Sigmoid colon (tissue), 7 donors: ENCODE results near the gene NAXD. TPM values are rescaled to one million over a fixed set of nuclear protein-coding genes. Genes with fewer than 3 reads are reported as not detected.

Source experiments
- DNase-seq: peaks from one replicate; pipeline ENCODE4 v3.0.0-alpha.2; 2019
- H3K27ac ChIP-seq, 4 donors: fragments of 200-600 bp; sonication (generic); one replicate each; pipeline ENCODE4 v1.5.1; 2016 to 2019; ENCODE audit warnings: mild to moderate bottlenecking in 1 of 4
- H3K27me3 ChIP-seq, 3 donors: fragments of 200-600 bp; sonication (generic); one replicate each; pipeline ENCODE4 v1.5.1; 2019; ENCODE audit warnings: mild to moderate bottlenecking in 1 of 3
- H3K36me3 ChIP-seq, 4 donors: fragments of 200-600 bp; sonication (generic); one replicate each; pipeline ENCODE4 v1.5.1; 2016 to 2019
- H3K4me1 ChIP-seq, 4 donors: fragments of 200-600 bp; sonication (generic); one replicate each; pipeline ENCODE4 v1.5.1; 2017 to 2019
- H3K4me3 ChIP-seq, 4 donors: fragments of 200-600 bp; sonication (generic); one replicate each; pipeline ENCODE4 v1.5.1; 2017 to 2019; ENCODE audit warnings: mild to moderate bottlenecking in 2 of 4, moderate library complexity in 1 of 4
- H3K9me3 ChIP-seq, 4 donors: fragments of 200-600 bp in 3 of 4; sonication (generic) in 3 of 4; one replicate each; pipeline versions ENCODE4 v1.5.1 to v1.6.1; 2013 to 2019
- EP300 ChIP-seq, 4 donors: sonication (generic); formaldehyde crosslinking; IDR thresholded peaks; one replicate each; pipeline ENCODE4 v1.6.1; 2017; ENCODE audit warnings: antibody characterized with exemption in 4 of 4
- POLR2A ChIP-seq, 2 donors: fragments of 450-650 bp; IDR thresholded peaks; one replicate each; pipeline ENCODE4 v1.6.1; 2016; ENCODE audit warnings: antibody characterized with exemption in 2 of 2, mild to moderate bottlenecking in 2 of 2, moderate library complexity in 2 of 2
- POLR2AphosphoS5 ChIP-seq, 4 donors: sonication (generic); formaldehyde crosslinking; IDR thresholded peaks; one replicate each; pipeline ENCODE4 v1.6.1; 2017; ENCODE audit warnings: antibody characterized with exemption in 4 of 4
- WGBS, 2 donors: extraction: QIAGEN DNeasy Blood & Tissue Kit; methylation state at CpG; one replicate each; pipeline ENCODE4 v1.1.7; 2013; 5-methylcytosine and 5-hydroxymethylcytosine counted together
- intact Hi-C: fragments of 100-400 bp; cut with DNase I; formaldehyde crosslinking; loops from one replicate; pipeline ENCODE4 v1.15.1; 2023
- polyA plus RNA-seq, 3 donors: library from polyadenylated mRNA; stranded (reverse); fragments of 200-250 nt; gene quantifications; one replicate each; pipeline ENCODE4 v1.2.3, GENCODE V29; 2013
- total RNA-seq, 4 donors: library from RNA; depleted of rRNA; stranded (reverse); fragments of >200 nt; gene quantifications; one replicate each; pipeline ENCODE4 v1.1.0, GENCODE V29; 2016
- TF ChIP-seq, protein P1 (sequence below), 4 experiments: fragments of 450-650 bp in 3 of 4; fragments of 200-600 bp in 1 of 4; IDR thresholded peaks; one replicate each; pipeline ENCODE4 v1.5.1; 2016 to 2019; ENCODE audit warnings: antibody characterized with exemption in 4 of 4, mild to moderate bottlenecking in 3 of 4, moderate library complexity in 2 of 4
- donor health status: healthy with polysubstance abuse.
- donor health status: Bipolar disorder and iron deficiency.
- donor health status: healthy.

Gene NAXD
- total and polyA plus RNA-seq, 7 donors, result 24.6 to 41.1 (median 33.5) TPM

- Histone ChIP-seq H3K27me3 (no peaks in the 10 kb centered on the region), H3K27ac (peak overlapping the region in 1 of 4 donors; percentile 66), H3K4me1 (peaks cover 0 to 32% (median 28%) of the 10 kb centered on the region in 4 donors), H3K4me3 (no peak overlapping the region), H3K9me3 (no peaks in the 10 kb centered on the region), H3K36me3 (peaks cover 12 to 53% (median 25%) of the 10 kb centered on the region in 4 donors)
- intact Hi-C loops, result loop anchor here (5.0 kb wide), 2 partner anchors 39 to 51 kb away; no protein-coding TSS in a partner anchor
- DNase-seq, result no peak
- WGBS, 2 donors, result 82 to 88% methylated on average over 11 of the region's 11 CpGs
- no peak for TF ChIP-seq EP300 (IDR thresholded peaks at IDR 0.05)
- TF ChIP-seq POLR2AphosphoS5 (IDR thresholded peaks at IDR 0.05), result no peak
- TF ChIP-seq, protein P1, sequence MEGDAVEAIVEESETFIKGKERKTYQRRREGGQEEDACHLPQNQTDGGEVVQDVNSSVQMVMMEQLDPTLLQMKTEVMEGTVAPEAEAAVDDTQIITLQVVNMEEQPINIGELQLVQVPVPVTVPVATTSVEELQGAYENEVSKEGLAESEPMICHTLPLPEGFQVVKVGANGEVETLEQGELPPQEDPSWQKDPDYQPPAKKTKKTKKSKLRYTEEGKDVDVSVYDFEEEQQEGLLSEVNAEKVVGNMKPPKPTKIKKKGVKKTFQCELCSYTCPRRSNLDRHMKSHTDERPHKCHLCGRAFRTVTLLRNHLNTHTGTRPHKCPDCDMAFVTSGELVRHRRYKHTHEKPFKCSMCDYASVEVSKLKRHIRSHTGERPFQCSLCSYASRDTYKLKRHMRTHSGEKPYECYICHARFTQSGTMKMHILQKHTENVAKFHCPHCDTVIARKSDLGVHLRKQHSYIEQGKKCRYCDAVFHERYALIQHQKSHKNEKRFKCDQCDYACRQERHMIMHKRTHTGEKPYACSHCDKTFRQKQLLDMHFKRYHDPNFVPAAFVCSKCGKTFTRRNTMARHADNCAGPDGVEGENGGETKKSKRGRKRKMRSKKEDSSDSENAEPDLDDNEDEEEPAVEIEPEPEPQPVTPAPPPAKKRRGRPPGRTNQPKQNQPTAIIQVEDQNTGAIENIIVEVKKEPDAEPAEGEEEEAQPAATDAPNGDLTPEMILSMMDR (IDR thresholded peaks at IDR 0.05), result no peak
- TF ChIP-seq POLR2A (IDR thresholded peaks at IDR 0.05), result no peak
Observed at GRCh38 chr13:110643324-110643723, 28.0 kb downstream of the NAXD start.

- Histone ChIP-seq H3K36me3 (peaks cover 7 to 48% (median 20%) of the 10 kb centered on the region in 4 donors), H3K9me3 (no peaks in the 10 kb centered on the region), H3K27me3 (no peaks in the 10 kb centered on the region), H3K4me3 (no peak overlapping the region), H3K27ac (peak overlapping the region in 3 of 4 donors; percentile 61 to 72 (median 66)), H3K4me1 (peaks cover 0 to 32% (median 28%) of the 10 kb centered on the region in 4 donors)
- intact Hi-C loops, result loop anchor here (5.0 kb wide), 2 partner anchors 38 to 52 kb away; no protein-coding TSS in a partner anchor
- no peak for DNase-seq
- TF ChIP-seq POLR2AphosphoS5 (IDR thresholded peaks at IDR 0.05) (no peak), EP300 (IDR thresholded peaks at IDR 0.05) (no peak), POLR2A (IDR thresholded peaks at IDR 0.05) (no peak)
- TF ChIP-seq, protein P1 (IDR thresholded peaks at IDR 0.05), result no peak
- 85 to 91% methylated on average over 13 of the region's 13 CpGs for WGBS, 2 donors
Observed at GRCh38 chr13:110643768-110644421, 28.6 kb downstream of the NAXD start.

GRCh38 chr13:110644892-110645521, 29.7 kb downstream of the NAXD start:
- DNase-seq, result peak; percentile 90
- H3K9me3 ChIP-seq, result no peaks in the 10 kb centered on the region
- TF ChIP-seq, protein P1 (IDR thresholded peaks at IDR 0.05), result peak in 3 of 4 experiments; percentile 22 to 48 (median 36)
- TF ChIP-seq EP300 (IDR thresholded peaks at IDR 0.05) (no peak), POLR2AphosphoS5 (IDR thresholded peaks at IDR 0.05) (peak; percentile 16 to 63 (median 48))
- peaks cover 0 to 51% (median 17%) of the 10 kb centered on the region in 4 donors for H3K36me3 ChIP-seq
- WGBS, 2 donors, result 33 to 47% methylated on average over 28 of the region's 28 CpGs
- intact Hi-C loops, result loop anchor here (5.0 kb wide), 2 partner anchors 37 to 53 kb away; no protein-coding TSS in a partner anchor
- no peaks in the 10 kb centered on the region for H3K27me3 ChIP-seq
- H3K27ac ChIP-seq, result peak overlapping the region in 3 of 4 donors; percentile 61 to 72 (median 66)
- peaks cover 0 to 32% (median 28%) of the 10 kb centered on the region in 4 donors for H3K4me1 ChIP-seq
- no peak overlapping the region for H3K4me3 ChIP-seq

DNA sequence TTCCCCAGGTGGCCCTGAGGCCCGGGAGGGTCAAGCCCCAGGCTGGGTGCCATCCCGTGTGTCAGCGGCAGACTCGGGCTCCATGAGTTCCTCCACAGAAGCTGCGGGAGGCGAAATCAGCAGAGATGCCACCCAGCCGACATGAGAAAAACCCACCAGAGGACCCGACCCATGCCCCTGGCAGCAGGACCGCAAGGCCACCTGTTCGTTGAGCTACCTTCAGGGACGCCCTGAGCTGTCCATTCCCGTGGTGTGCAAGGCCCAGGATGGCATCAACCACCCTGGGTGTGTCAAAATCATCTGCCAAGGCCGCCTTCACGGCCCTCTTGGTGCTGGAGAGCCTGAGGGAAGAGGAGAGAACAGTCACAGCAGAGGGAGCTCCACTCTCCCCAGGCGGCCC, 30.4 kb downstream of the NAXD start:
- no peaks in the 10 kb centered on the region for H3K9me3 ChIP-seq
- peaks cover 0 to 57% (median 20%) of the 10 kb centered on the region in 4 donors for H3K36me3 ChIP-seq
- DNase-seq, result no peak
- TF ChIP-seq POLR2A (IDR thresholded peaks at IDR 0.05) (no peak), POLR2AphosphoS5 (IDR thresholded peaks at IDR 0.05) (no peak), EP300 (IDR thresholded peaks at IDR 0.05) (no peak)
- TF ChIP-seq, protein P1 (IDR thresholded peaks at IDR 0.05), result no peak
- 87 to 92% methylated on average over 15 of the region's 15 CpGs for WGBS, 2 donors
- intact Hi-C loops, result no loop called here
- no peaks in the 10 kb centered on the region for H3K27me3 ChIP-seq
- peak overlapping the region in 3 of 4 donors; percentile 61 to 72 (median 66) for H3K27ac ChIP-seq
- no peak overlapping the region for H3K4me3 ChIP-seq
- H3K4me1 ChIP-seq, result peaks cover 0 to 26% (median 22%) of the 10 kb centered on the region in 4 donors
